Measurements from ENCODE around the gene GHSR. TPM values are rescaled to one million over a fixed set of nuclear protein-coding genes. Genes with fewer than 3 reads are reported as not detected.

GHSR gene
- total RNA-seq, 1 experiment from 2014 or later: not detected

DNA sequence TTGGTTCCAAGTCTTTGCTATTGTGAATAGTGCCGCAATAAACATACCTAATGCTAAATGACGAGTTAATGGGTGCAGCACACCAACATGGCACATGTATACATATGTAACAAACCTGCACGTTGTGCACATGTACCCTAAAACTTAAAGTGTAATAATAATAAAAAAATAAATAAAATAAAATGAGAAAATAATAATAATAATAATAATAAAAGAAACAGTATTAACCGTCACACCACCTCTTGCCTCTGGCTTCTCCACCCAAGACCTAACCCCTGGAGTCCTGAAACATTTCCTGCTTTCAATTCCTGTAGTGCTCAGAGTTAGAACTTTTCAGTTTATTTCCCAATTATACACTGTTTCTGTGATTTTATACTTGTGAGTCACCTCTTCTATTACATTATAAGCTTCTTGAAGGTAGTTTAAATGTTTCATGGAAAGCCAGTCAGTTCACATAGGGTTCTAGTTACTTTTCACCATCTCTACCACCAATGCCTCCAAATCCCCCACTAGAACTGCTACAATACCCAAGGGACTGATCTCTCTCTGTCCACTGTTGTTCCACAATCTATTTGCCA, 18.4 kb upstream of the GHSR start:
- Mint-ChIP-seq H3K27me3 (ENCODE audit: insufficient read depth, unreplicated experiment) (no peaks in the 10 kb centered on the region), H3K9me3 (ENCODE audit: unreplicated experiment) (peaks cover 14% of the 10 kb centered on the region), H3K4me1 (ENCODE audit: low read depth, unreplicated experiment) (peaks cover 16% of the 10 kb centered on the region), H3K4me3 (ENCODE audit: unreplicated experiment) (no peak overlapping the region), H3K27ac (ENCODE audit: unreplicated experiment) (peak overlapping the region; percentile 29), H3K36me3 (ENCODE audit: insufficient read depth, unreplicated experiment) (peaks cover 7% of the 10 kb centered on the region)
- ChIA-PET POLR2A (no interaction called here), CTCF (no interaction called here)
- Histone ChIP-seq H3K36me3 (ENCODE audit: control insufficient read depth, insufficient read depth, low read length) (no peaks in the 10 kb centered on the region), H3K4me3 (ENCODE audit: low read depth, low read length) (no peak overlapping the region), H3K4me1 (peaks cover 17% of the 10 kb centered on the region), H3K9me3 (no peaks in the 10 kb centered on the region), H3K27me3 (replicated peaks; ENCODE audit: control insufficient read depth, insufficient read depth, low read length) (no peaks in the 10 kb centered on the region)
- intact Hi-C loops (cut with micrococcal nuclease; ENCODE audit: unreplicated experiment): no loop called here
- no peak for DNase-seq
- TF ChIP-seq, protein P1, sequence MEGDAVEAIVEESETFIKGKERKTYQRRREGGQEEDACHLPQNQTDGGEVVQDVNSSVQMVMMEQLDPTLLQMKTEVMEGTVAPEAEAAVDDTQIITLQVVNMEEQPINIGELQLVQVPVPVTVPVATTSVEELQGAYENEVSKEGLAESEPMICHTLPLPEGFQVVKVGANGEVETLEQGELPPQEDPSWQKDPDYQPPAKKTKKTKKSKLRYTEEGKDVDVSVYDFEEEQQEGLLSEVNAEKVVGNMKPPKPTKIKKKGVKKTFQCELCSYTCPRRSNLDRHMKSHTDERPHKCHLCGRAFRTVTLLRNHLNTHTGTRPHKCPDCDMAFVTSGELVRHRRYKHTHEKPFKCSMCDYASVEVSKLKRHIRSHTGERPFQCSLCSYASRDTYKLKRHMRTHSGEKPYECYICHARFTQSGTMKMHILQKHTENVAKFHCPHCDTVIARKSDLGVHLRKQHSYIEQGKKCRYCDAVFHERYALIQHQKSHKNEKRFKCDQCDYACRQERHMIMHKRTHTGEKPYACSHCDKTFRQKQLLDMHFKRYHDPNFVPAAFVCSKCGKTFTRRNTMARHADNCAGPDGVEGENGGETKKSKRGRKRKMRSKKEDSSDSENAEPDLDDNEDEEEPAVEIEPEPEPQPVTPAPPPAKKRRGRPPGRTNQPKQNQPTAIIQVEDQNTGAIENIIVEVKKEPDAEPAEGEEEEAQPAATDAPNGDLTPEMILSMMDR (IDR thresholded peaks at IDR 0.05; ENCODE audit: insufficient read depth in 1 of 2, low read depth in 1 of 2, low read length in 1 of 2, severe bottlenecking in 1 of 2, unreplicated experiment in 1 of 2): no peak
- no TSS peak for BruUV-seq (replicated peaks)

GRCh38 chr3:172465281-172465680, 17.0 kb upstream of the GHSR start:
- H3K36me3 ChIP-seq (ENCODE audit: control insufficient read depth, insufficient read depth, low read length): no peaks in the 10 kb centered on the region
- Mint-ChIP-seq H3K4me1 (ENCODE audit: low read depth, unreplicated experiment) (peaks cover 16% of the 10 kb centered on the region), H3K27me3 (ENCODE audit: insufficient read depth, unreplicated experiment) (no peaks in the 10 kb centered on the region), H3K27ac (ENCODE audit: unreplicated experiment) (peak overlapping the region; percentile 58), H3K9me3 (ENCODE audit: unreplicated experiment) (peaks cover 11% of the 10 kb centered on the region), H3K4me3 (ENCODE audit: unreplicated experiment) (no peak overlapping the region), H3K36me3 (ENCODE audit: insufficient read depth, unreplicated experiment) (peaks cover 7% of the 10 kb centered on the region)
- POLR2A ChIA-PET: no interaction called here
- TF ChIP-seq, protein P1 (IDR thresholded peaks at IDR 0.05; ENCODE audit: insufficient read depth in 1 of 2, low read depth in 1 of 2, low read length in 1 of 2, severe bottlenecking in 1 of 2, unreplicated experiment in 1 of 2): no peak
- no peaks in the 10 kb centered on the region for H3K27me3 ChIP-seq (replicated peaks; ENCODE audit: control insufficient read depth, insufficient read depth, low read length)
- no peak overlapping the region for H3K4me3 ChIP-seq (ENCODE audit: low read depth, low read length)
- peaks cover 17% of the 10 kb centered on the region for H3K4me1 ChIP-seq
- DNase-seq: peak in 1 of 2 experiments; percentile 16
- H3K9me3 ChIP-seq: no peaks in the 10 kb centered on the region
- CTCF ChIA-PET: interaction anchor here (1.6 kb wide), 1 partner anchor 12 kb away, joined by 11 read pairs; no protein-coding TSS in a partner anchor
- BruUV-seq (replicated peaks): no TSS peak
- intact Hi-C loops (cut with micrococcal nuclease; ENCODE audit: unreplicated experiment): no loop called here

GRCh38 chr3:172464306-172464705, 16.1 kb upstream of the GHSR start:
- TF ChIP-seq, protein P1 (IDR thresholded peaks at IDR 0.05; ENCODE audit: insufficient read depth in 1 of 2, low read depth in 1 of 2, low read length in 1 of 2, severe bottlenecking in 1 of 2, unreplicated experiment in 1 of 2): no peak
- no peak overlapping the region for H3K4me3 ChIP-seq (ENCODE audit: low read depth, low read length)
- CTCF ChIA-PET: interaction anchor here (1.6 kb wide), 1 partner anchor 13 kb away, joined by 11 read pairs; no protein-coding TSS in a partner anchor
- DNase-seq: no peak
- POLR2A ChIA-PET: no interaction called here
- BruUV-seq (replicated peaks): no TSS peak
- H3K9me3 Mint-ChIP-seq (ENCODE audit: unreplicated experiment): peaks cover 11% of the 10 kb centered on the region
- H3K36me3 ChIP-seq (ENCODE audit: control insufficient read depth, insufficient read depth, low read length): no peaks in the 10 kb centered on the region
- no peaks in the 10 kb centered on the region for H3K9me3 ChIP-seq
- H3K4me1 ChIP-seq: peaks cover 17% of the 10 kb centered on the region
- H3K4me3 Mint-ChIP-seq (ENCODE audit: unreplicated experiment): no peak overlapping the region
- peaks cover 7% of the 10 kb centered on the region for H3K36me3 Mint-ChIP-seq (ENCODE audit: insufficient read depth, unreplicated experiment)
- H3K27me3 Mint-ChIP-seq (ENCODE audit: insufficient read depth, unreplicated experiment): no peaks in the 10 kb centered on the region
- H3K27ac Mint-ChIP-seq (ENCODE audit: unreplicated experiment): no peak overlapping the region
- intact Hi-C loops (cut with micrococcal nuclease; ENCODE audit: unreplicated experiment): no loop called here
- no peaks in the 10 kb centered on the region for H3K27me3 ChIP-seq (replicated peaks; ENCODE audit: control insufficient read depth, insufficient read depth, low read length)
- peaks cover 16% of the 10 kb centered on the region for H3K4me1 Mint-ChIP-seq (ENCODE audit: low read depth, unreplicated experiment)
